SH-SY5Y (cell line): ENCODE measurements around the gene FNDC10.

Source experiments
- GATA2 ChIP-seq: IDR thresholded peaks from 2 replicates; pipeline ENCODE4 v1.6.1; 2011; ENCODE audit warnings: mild to moderate bottlenecking, low read depth, low read length
- GATA3 ChIP-seq: IDR thresholded peaks from 2 replicates; pipeline ENCODE4 v1.6.1; 2011; ENCODE audit warnings: low read depth, mild to moderate bottlenecking, low read length, moderate library complexity

GRCh38 chr1:1559066-1559465, 40.9 kb downstream of the FNDC10 start:
- TF ChIP-seq GATA3, result no peak
- no peak for TF ChIP-seq GATA2
